Endothelial cell of umbilical vein (primary cell): ENCODE data around the gene CYBB. TPM values are rescaled to one million over a fixed set of nuclear protein-coding genes. Genes with fewer than 3 reads are reported as not detected.
A peak's percentile ranks its signal among the peaks of the same experiment; 100 is the strongest.

Experiments used
- BruUV-seq: library from RNA; stranded (reverse); fragments of 400-500 nt; replicated peaks from 2 replicates; lab custom pipeline; 2021; lab: Mats Ljungman, UMichigan
- CTCF ChIA-PET: fragments of 300-600, 350-600 bp; sonication (Branson Sonifier 250); formaldehyde crosslinking; loops from one replicate; lab custom pipeline; 2021; ENCODE audit warnings: antibody characterized with exemption, inconsistent platforms; lab: Charles Lee
- POLR2A ChIA-PET: fragments of 300-600, 350-600 bp; sonication (Branson Sonifier 250); formaldehyde crosslinking; loops from one replicate; lab custom pipeline; 2021; ENCODE audit warnings: antibody characterized with exemption, inconsistent platforms; lab: Charles Lee
- DNase-seq: peaks from one replicate; pipeline ENCODE4 v3.0.0-alpha.2; 2011; ENCODE audit warnings: low read depth, low spot score
- FAIRE-seq: peaks from 2 replicates; lab custom pipeline; 2011; peaks lifted over from hg19 to GRCh38; lab: Jason Lieb, UNC
- H2AFZ ChIP-seq: 2 replicates; pipeline ENCODE4 v1.6.0; 2012; ENCODE audit warnings: low read depth, low read length, control low read depth, inconsistent platforms
- H3K27ac ChIP-seq: 2 replicates; pipeline ENCODE4 v1.5.1; 2011; ENCODE audit warnings: low read depth, mild to moderate bottlenecking, control low read depth, low read length, moderate library complexity; ENCODE audit not compliant: insufficient read depth
- H3K27me3 ChIP-seq, 2 experiments: 2 replicates each; pipeline versions ENCODE4 v1.6.0 to v1.6.1; 2011; ENCODE audit warnings: low read length in 2 of 2, mixed read lengths in 1 of 2; ENCODE audit not compliant: control insufficient read depth in 2 of 2, insufficient read depth in 2 of 2
- H3K36me3 ChIP-seq, 2 experiments: 2 replicates in 1 of 2; 3 replicates in 1 of 2; pipeline ENCODE4 v1.5.1; 2011; ENCODE audit warnings: low read length in 2 of 2, mild to moderate bottlenecking in 1 of 2, moderate library complexity in 1 of 2; ENCODE audit not compliant: control insufficient read depth in 2 of 2, insufficient read depth in 2 of 2; ENCODE audit errors: extremely low read depth in 1 of 2
- H3K4me1 ChIP-seq: 3 replicates; pipeline ENCODE4 v1.5.1; 2011; ENCODE audit warnings: mild to moderate bottlenecking, low read length; ENCODE audit not compliant: control insufficient read depth, insufficient read depth; ENCODE audit errors: extremely low read depth
- H3K4me2 ChIP-seq: 2 replicates; pipeline ENCODE4 v1.6.1; 2011; ENCODE audit warnings: low read length, control low read depth, mixed read lengths; ENCODE audit not compliant: insufficient read depth
- H3K4me3 ChIP-seq, 3 experiments: fragments of 200-600 bp in 1 of 3; sonication (generic), shearing (Covaris generic) in 1 of 3; replicated peaks in 1 of 3; 2 replicates each; pipeline ENCODE4 v1.5.1; 2011 to 2016; ENCODE audit warnings: control low read depth in 3 of 3, low read length in 3 of 3, mild to moderate bottlenecking in 2 of 3, inconsistent platforms in 1 of 3, low read depth in 1 of 3, moderate library complexity in 1 of 3; ENCODE audit not compliant: insufficient read depth in 1 of 3
- H3K79me2 ChIP-seq: 2 replicates; pipeline ENCODE4 v1.6.0; 2012; ENCODE audit warnings: low read length, inconsistent platforms; ENCODE audit not compliant: control insufficient read depth, insufficient read depth
- H3K9ac ChIP-seq: replicated peaks from 2 replicates; pipeline ENCODE3; 2011; ENCODE audit warnings: low read length, control low read depth; ENCODE audit not compliant: insufficient read depth; ENCODE audit errors: extremely low read depth
- H3K9me1 ChIP-seq: replicated peaks from 3 replicates; pipeline ENCODE4 v1.6.0; 2011; ENCODE audit warnings: mild to moderate bottlenecking, low read length; ENCODE audit not compliant: control insufficient read depth, insufficient read depth; ENCODE audit errors: extremely low read depth
- H3K9me3 ChIP-seq: replicated peaks from 2 replicates; pipeline ENCODE4 v1.5.1; 2012; ENCODE audit warnings: low read length, inconsistent platforms; ENCODE audit not compliant: control insufficient read depth, insufficient read depth
- H4K20me1 ChIP-seq: replicated peaks from 2 replicates; pipeline ENCODE3; 2011; ENCODE audit warnings: mild to moderate bottlenecking, low read length; ENCODE audit not compliant: control insufficient read depth, insufficient read depth; ENCODE audit errors: extremely low read depth
- CTCF ChIP-seq, 2 donors: IDR thresholded peaks; 1 replicate in 1 of 2; 2 replicates in 1 of 2; pipeline ENCODE4 v1.5.1; 2011; ENCODE audit warnings: low read length in 2 of 2, mild to moderate bottlenecking in 2 of 2, moderate library complexity in 2 of 2, control low read depth in 1 of 2, inconsistent platforms in 1 of 2, low read depth in 1 of 2; ENCODE audit not compliant: insufficient read depth in 1 of 2; ENCODE audit errors: extremely low read depth in 1 of 2
- EZH2 ChIP-seq: IDR thresholded peaks from 2 replicates; pipeline ENCODE4 v1.6.1; 2012; ENCODE audit warnings: borderline replicate concordance, low read depth, mild to moderate bottlenecking, moderate library complexity, low read length, inconsistent platforms; ENCODE audit not compliant: severe bottlenecking
- FOS ChIP-seq: IDR thresholded peaks from 2 replicates; pipeline ENCODE4 v1.6.1; 2011; ENCODE audit warnings: mild to moderate bottlenecking, low read length, moderate library complexity, borderline replicate concordance; ENCODE audit not compliant: insufficient read depth
- GATA2 ChIP-seq: IDR thresholded peaks from 2 replicates; pipeline ENCODE4 v1.7.0; 2011; ENCODE audit warnings: low read depth, mild to moderate bottlenecking, moderate library complexity, mixed read lengths, low read length; ENCODE audit not compliant: insufficient read length, insufficient read depth
- JUN ChIP-seq: IDR thresholded peaks from 2 replicates; pipeline ENCODE4 v1.6.1; 2011; ENCODE audit warnings: borderline replicate concordance, low read depth; ENCODE audit not compliant: insufficient read length, insufficient read depth
- MYC ChIP-seq: IDR thresholded peaks from one replicate; pipeline ENCODE4 v1.6.1; 2011; ENCODE audit warnings: mild to moderate bottlenecking, low read depth, low read length
- POLR2A ChIP-seq: IDR thresholded peaks from 2 replicates; pipeline ENCODE4 v1.6.1; 2012; ENCODE audit warnings: low read depth, mild to moderate bottlenecking, control low read depth, low read length
- POLR2AphosphoS5 ChIP-seq: IDR thresholded peaks from 2 replicates; pipeline ENCODE4 v1.6.1; 2012; ENCODE audit warnings: low read depth, mild to moderate bottlenecking, control low read depth, low read length, moderate library complexity; ENCODE audit not compliant: insufficient read depth
- dilution Hi-C: fragments of 300-500 bp; cut with MboI; formaldehyde crosslinking; loops from one replicate; pipeline ENCODE4 v1.15.0; 2019; ENCODE audit warnings: low sequenced_read_pairs; ENCODE audit not compliant: extremely low pct_ligation_motif_present
- intact Hi-C: fragments of 100-400 bp; cut with micrococcal nuclease; formaldehyde crosslinking; loops from one replicate; pipeline ENCODE4 v1.10.0; 2022
- polyA plus RNA-seq, 4 experiments: library from polyadenylated mRNA; depleted of rRNA in 3 of 4; stranded (reverse) in 3 of 4; unstranded in 1 of 4; fragments of >200 nt; gene quantifications; 2 replicates each; pipeline versions ENCODE4 v1.2.1 to v1.2.3, GENCODE V29; 2011 to 2012; ENCODE audit warnings: missing spikeins in 1 of 4
- total RNA-seq: library from RNA; stranded (reverse); gene quantifications from 2 replicates; pipeline ENCODE4 v1.2.3, GENCODE V29; 2021
- TF ChIP-seq, protein P1 (sequence below): IDR thresholded peaks from 2 replicates; pipeline ENCODE4 v1.6.1; 2011; ENCODE audit not compliant: insufficient read depth, insufficient read length

The CYBB gene
- total and polyA plus RNA-seq, 2 donors (not counting 3 experiments of a cell fraction or from before 2014, with no cell fraction given): not detected

DNA sequence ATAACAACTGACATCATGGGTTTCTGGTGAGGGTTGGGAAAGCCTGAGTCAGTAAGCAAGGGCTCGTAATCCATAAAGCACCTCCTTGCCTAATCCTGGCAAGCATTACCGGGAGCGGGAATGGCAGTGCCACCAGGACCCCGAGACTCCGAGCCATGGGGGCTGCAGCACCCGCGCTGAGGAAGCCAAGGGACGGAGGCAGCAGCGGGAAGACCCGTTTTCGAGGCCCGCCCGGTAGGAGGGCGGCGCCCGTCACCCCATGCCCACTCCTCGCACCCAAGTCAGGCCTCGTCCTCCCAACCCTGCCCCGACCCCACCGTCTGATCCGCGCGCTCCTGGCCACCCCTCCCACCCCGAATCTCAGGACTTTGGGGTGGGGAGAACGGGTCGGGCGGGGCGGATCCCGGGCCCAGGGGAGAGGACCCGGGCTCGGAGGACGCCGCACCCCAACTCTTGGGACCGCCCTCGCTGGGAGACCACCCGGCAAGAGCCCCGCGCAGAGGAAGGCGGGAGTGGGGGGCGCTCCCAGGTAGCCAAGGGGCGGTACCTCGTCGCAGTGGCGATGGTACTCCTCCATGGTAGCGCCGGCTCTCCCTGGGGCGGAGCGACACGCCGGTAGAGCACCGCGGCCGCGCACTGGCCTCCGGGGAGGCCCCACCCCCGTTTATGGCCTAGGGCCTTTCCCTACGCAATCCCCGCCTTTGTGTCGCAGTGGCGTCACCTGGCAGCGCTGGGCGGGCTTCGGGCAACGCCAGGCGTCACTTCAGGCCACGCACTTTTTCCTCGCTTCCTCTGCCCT, 67.3 kb downstream of the CYBB start, which contains the start of gene DYNLT3:
Gene DYNLT3 (minus strand): TSS at position 638 of the 799 bp plus-strand sequence. CDS start 61 bp downstream, at position 577.
- dilution Hi-C loops: no loop called here
- FAIRE-seq: no peak

More for the DNA sequence above, 67.3 kb downstream of the CYBB start, which contains the start of gene DYNLT3:
- Histone ChIP-seq H3K4me3 (peak within 1 kb of the TSS; percentile 74 to 86 (median 85)), H3K27ac (peak within 1 kb of the TSS; percentile 48), H3K4me2 (peak within 1 kb of the TSS; percentile 43), H3K36me3 (no peaks in the 10 kb centered on the region), H3K9me1 (no peaks in the 10 kb centered on the region), H4K20me1 (no peaks in the 10 kb centered on the region), H3K27me3 (no peaks in the 10 kb centered on the region), H3K4me1 (peaks cover 3% of the 10 kb centered on the region), H3K79me2 (peaks cover 2% of the 10 kb centered on the region), H3K9me3 (no peaks in the 10 kb centered on the region), H2AFZ (peak within 1 kb of the TSS; percentile 87), H3K9ac (peak within 1 kb of the TSS; percentile 79)
- intact Hi-C loops: loop anchor here (1.0 to 10.0 kb wide), 3 partner anchors 75 to 365 kb away; no protein-coding TSS in a partner anchor
- peak; percentile 83 for DNase-seq
- POLR2A ChIA-PET: no interaction called here
- TF ChIP-seq POLR2AphosphoS5: no peak
- no peak for TF ChIP-seq MYC
- TF ChIP-seq CTCF (IDR thresholded peaks at IDR 0.05; ENCODE audit: extremely low read depth in 1 of 2, insufficient read depth in 1 of 2, low read depth in 1 of 2, low read length in 2 of 2): no peak
- no peak for TF ChIP-seq GATA2
- TF ChIP-seq JUN: no peak
- TF ChIP-seq FOS: no peak
- TF ChIP-seq, protein P1, sequence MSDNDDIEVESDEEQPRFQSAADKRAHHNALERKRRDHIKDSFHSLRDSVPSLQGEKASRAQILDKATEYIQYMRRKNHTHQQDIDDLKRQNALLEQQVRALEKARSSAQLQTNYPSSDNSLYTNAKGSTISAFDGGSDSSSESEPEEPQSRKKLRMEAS: no peak
- no peak for TF ChIP-seq POLR2A
- TF ChIP-seq EZH2: no peak
- CTCF ChIA-PET: interaction anchor here (1.2 kb wide), 1 partner anchor 24 kb away, joined by 3 read pairs; no protein-coding TSS in a partner anchor
- BruUV-seq: no TSS peak
